ENCODE measurements around the gene LRIG2.
"Not testable (repeated sequence)": the region's sequence is repeated elsewhere in the genome, so short reads cannot be mapped to it uniquely, and the experiment has no call there.

LRIG2 gene

DNA sequence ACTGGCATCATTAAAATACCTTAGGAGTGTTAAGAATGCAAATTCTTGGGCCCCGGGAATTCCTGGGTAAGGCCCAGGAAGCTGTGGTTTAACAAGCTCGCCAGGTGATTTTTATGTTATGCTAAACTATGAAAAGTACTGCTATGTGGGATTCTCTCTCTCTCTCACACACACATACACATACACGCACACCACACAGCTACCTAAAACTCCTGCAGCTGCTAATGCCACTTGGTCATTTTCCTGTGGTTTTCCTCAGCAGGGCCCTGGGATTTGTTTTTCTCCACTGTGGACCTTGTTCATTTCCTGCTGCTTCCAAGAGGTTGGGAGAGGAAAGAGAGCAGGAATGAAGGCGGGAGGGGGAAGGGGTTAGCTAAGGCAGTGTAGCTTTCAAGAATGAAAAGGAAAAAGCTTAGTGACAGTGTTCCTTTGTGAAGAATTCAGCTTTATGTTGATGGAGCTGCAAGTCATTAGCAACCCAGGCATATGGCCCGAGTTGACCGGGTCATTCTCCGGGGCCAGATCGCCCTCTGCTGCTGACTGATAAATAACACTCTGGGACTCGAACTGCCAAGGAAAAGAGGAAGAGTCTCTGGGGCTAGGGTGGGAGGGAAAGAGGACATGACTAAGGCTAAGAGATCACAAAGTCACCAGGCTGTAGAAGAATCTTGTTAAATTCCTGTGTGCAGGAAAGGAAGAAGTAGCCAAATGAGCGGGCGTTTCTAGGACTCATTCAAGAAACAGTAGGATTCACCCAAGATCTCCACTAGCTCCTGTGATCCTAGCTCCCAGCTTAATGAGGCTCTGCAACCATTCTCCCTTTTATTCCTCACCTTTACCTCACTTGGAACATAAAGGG lies 30.5 kb upstream of the LRIG2 start (continued):
- no peak for TF ChIP-seq MZF1 (tag by site-specific recombination; IDR thresholded peaks at IDR 0.05; ENCODE audit: borderline replicate concordance)
- TF ChIP-seq, protein P1, sequence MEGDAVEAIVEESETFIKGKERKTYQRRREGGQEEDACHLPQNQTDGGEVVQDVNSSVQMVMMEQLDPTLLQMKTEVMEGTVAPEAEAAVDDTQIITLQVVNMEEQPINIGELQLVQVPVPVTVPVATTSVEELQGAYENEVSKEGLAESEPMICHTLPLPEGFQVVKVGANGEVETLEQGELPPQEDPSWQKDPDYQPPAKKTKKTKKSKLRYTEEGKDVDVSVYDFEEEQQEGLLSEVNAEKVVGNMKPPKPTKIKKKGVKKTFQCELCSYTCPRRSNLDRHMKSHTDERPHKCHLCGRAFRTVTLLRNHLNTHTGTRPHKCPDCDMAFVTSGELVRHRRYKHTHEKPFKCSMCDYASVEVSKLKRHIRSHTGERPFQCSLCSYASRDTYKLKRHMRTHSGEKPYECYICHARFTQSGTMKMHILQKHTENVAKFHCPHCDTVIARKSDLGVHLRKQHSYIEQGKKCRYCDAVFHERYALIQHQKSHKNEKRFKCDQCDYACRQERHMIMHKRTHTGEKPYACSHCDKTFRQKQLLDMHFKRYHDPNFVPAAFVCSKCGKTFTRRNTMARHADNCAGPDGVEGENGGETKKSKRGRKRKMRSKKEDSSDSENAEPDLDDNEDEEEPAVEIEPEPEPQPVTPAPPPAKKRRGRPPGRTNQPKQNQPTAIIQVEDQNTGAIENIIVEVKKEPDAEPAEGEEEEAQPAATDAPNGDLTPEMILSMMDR (tag by site-specific recombination; IDR thresholded peaks at IDR 0.05): peak; percentile 46; the same call in 1 of the 2 replicates
- TF ChIP-seq KLF9 (tag by site-specific recombination; IDR thresholded peaks at IDR 0.05; ENCODE audit: low read depth): no peak
- TF ChIP-seq, protein P2, sequence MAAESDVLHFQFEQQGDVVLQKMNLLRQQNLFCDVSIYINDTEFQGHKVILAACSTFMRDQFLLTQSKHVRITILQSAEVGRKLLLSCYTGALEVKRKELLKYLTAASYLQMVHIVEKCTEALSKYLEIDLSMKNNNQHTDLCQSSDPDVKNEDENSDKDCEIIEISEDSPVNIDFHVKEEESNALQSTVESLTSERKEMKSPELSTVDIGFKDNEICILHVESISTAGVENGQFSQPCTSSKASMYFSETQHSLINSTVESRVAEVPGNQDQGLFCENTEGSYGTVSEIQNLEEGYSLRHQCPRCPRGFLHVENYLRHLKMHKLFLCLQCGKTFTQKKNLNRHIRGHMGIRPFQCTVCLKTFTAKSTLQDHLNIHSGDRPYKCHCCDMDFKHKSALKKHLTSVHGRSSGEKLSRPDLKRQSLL (tag by site-specific recombination; IDR thresholded peaks at IDR 0.05): no peak

DNA sequence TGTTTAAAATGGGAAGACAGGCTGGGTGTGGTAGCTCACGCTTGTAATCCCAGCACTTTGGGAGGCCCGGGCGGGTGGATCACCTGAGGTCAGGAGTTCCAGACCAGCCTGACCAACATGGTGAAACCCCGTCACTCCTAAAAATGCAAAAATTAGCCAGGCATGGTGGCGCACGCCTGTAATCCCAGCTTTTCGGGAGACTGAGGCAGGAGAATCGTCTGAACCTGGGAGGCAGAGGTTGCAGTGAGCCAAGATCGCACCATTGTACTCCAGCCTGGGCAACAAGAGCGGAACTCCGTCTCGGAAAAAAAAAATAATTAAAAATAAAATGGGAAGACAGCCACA lies 29.9 kb upstream of the LRIG2 start:
- CTCF ChIA-PET: interaction anchor here (0.6 to 5.2 kb wide), 25 partner anchors 10 to 652 kb away, joined by 3 to 68 read pairs (median 5); partner anchors contain the start of genes LRIG2 and PPM1J
- POLR2A ChIA-PET: interaction anchor here (1.4 to 2.5 kb wide), 4 partner anchors 30 to 328 kb away, joined by 4 to 11 read pairs (median 6); partner anchors contain the start of genes LRIG2, PPM1J and SLC16A1
- not testable (repeated sequence) for H3K27ac ChIP-seq (ENCODE audit: extremely low read depth, low read depth, low read length); H3K4me1 ChIP-seq (ENCODE audit: control insufficient read depth, insufficient read depth, low read length); H3K36me3 ChIP-seq (ENCODE audit: control insufficient read depth in 2 of 2, insufficient read depth in 1 of 2, low read length in 2 of 2); H3K4me3 ChIP-seq (ENCODE audit: low read depth, low read length); H3K9me3 ChIP-seq (ENCODE audit: control insufficient read depth, insufficient read depth, low read depth, low read length)

DNA sequence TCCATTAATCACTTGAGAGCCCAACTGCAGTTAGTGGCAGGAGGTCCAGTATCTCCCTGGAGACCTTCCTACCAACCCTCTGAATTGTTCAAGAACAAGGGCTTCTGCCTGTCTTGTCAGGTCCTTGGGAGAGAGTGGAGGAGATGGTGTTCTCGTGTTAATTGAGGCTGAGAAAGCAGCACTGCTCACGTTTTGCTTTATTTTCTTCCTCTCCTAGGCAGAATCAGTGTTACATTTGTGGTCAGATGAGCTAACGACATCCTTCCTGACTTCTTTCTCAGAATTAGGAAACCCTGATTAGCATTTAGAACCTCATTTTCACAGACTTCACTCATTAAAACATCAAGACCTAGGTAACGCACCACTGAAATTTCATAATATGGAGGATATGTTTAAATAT lies 26.4 kb upstream of the LRIG2 start:
- H3K36me3 ChIP-seq (ENCODE audit: control insufficient read depth in 2 of 2, insufficient read depth in 1 of 2, low read length in 2 of 2): no peaks in the 10 kb centered on the region
- H3K4me3 ChIP-seq (ENCODE audit: low read depth, low read length): no peak overlapping the region
- H3K4me1 ChIP-seq (ENCODE audit: control insufficient read depth, insufficient read depth, low read length): no peaks in the 10 kb centered on the region
- no peaks in the 10 kb centered on the region for H3K9me3 ChIP-seq (ENCODE audit: control insufficient read depth, insufficient read depth, low read depth, low read length)
- TF ChIP-seq ZNF354C (tag by site-specific recombination; IDR thresholded peaks at IDR 0.05; ENCODE audit: borderline replicate concordance, low read depth): no peak
- no peak for TF ChIP-seq FEZF1 (tag by site-specific recombination; IDR thresholded peaks at IDR 0.05)
- no peak for TF ChIP-seq ZNF248 (tag by site-specific recombination; IDR thresholded peaks at IDR 0.05)
- TF ChIP-seq ZNF324 (tag by site-specific recombination; IDR thresholded peaks at IDR 0.05): no peak
- no peak for TF ChIP-seq MEIS1 (CRISPR knock-in tag; IDR thresholded peaks at IDR 0.05; ENCODE audit: borderline replicate concordance)
- no peak for TF ChIP-seq SP2 (tag by site-specific recombination; IDR thresholded peaks at IDR 0.05)
- TF ChIP-seq ZNF548 (tag by site-specific recombination; IDR thresholded peaks at IDR 0.05): no peak
- TF ChIP-seq, protein P3, sequence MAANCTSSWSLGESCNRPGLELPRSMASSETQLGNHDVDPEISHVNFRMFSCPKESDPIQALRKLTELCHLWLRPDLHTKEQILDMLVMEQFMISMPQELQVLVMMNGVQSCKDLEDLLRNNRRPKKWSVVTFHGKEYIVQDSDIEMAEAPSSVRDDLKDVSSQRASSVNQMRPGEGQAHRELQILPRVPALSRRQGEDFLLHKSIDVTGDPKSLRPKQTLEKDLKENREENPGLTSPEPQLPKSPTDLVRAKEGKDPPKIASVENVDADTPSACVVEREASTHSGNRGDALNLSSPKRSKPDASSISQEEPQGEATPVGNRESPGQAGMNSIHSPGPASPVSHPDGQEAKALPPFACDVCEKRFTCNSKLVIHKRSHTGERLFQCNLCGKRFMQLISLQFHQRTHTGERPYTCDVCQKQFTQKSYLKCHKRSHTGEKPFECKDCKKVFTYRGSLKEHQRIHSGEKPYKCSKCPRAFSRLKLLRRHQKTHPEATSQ (tag by site-specific recombination; IDR thresholded peaks at IDR 0.05): no peak
- no peak for TF ChIP-seq KLF9 (tag by site-specific recombination; IDR thresholded peaks at IDR 0.05; ENCODE audit: low read depth)
- TF ChIP-seq ZNF501 (tag by site-specific recombination; IDR thresholded peaks at IDR 0.05): no peak
- no peak for TF ChIP-seq ZNF433 (tag by site-specific recombination; IDR thresholded peaks at IDR 0.05; ENCODE audit: low read depth)
- POLR2A ChIA-PET: interaction anchor here (0.7 kb wide), 1 partner anchor 1498 kb away, joined by 4 read pairs; no protein-coding TSS in a partner anchor
- CTCF ChIA-PET: interaction anchor here (1.0 kb wide), 1 partner anchor 26 kb away, joined by 4 read pairs; the partner anchor contains the start of gene LRIG2
- H3K27ac ChIP-seq (ENCODE audit: extremely low read depth, low read depth, low read length): no peak overlapping the region

DNA sequence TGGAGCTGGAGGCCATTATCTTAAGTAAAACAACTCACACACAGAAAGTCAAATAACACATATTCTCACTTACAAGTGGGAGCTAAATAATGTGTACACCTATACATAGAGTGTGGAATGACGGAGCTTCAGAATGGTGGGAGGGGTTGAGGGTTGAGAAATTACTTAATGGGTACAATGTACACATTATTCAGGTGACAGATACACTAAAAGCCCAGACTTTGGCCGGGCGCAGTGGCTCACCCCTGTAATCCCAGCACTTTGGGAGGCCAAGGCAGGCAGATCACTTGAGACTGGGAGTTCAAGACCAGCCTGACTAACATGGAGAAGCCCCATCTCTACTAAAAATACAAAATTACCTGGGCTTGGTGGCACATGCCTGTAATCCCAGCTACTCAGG lies 24.9 kb upstream of the LRIG2 start:
- POLR2A ChIA-PET: no interaction called here
- CTCF ChIA-PET: interaction anchor here (1.0 to 1.4 kb wide), 3 partner anchors 10 to 25 kb away, joined by 3 read pairs; partner anchors contain the start of gene LRIG2
- no peaks in the 10 kb centered on the region for H3K9me3 ChIP-seq (ENCODE audit: control insufficient read depth, insufficient read depth, low read depth, low read length)

More for the DNA sequence above, 24.9 kb upstream of the LRIG2 start:
- Histone ChIP-seq H3K36me3 (ENCODE audit: control insufficient read depth in 2 of 2, insufficient read depth in 1 of 2, low read length in 2 of 2) (no peaks in the 10 kb centered on the region), H3K27ac (ENCODE audit: extremely low read depth, low read depth, low read length) (no peak overlapping the region), H3K4me3 (ENCODE audit: low read depth, low read length) (no peak overlapping the region), H3K4me1 (ENCODE audit: control insufficient read depth, insufficient read depth, low read length) (no peaks in the 10 kb centered on the region)
- TF ChIP-seq ZNF214 (tag by site-specific recombination; IDR thresholded peaks at IDR 0.05; ENCODE audit: borderline replicate concordance) (no peak), ZNF433 (tag by site-specific recombination; IDR thresholded peaks at IDR 0.05; ENCODE audit: low read depth) (no peak), ZNF239 (tag by site-specific recombination; IDR thresholded peaks at IDR 0.05) (no peak), RBAK (tag by site-specific recombination; IDR thresholded peaks at IDR 0.05) (no peak)
- TF ChIP-seq, protein P4, sequence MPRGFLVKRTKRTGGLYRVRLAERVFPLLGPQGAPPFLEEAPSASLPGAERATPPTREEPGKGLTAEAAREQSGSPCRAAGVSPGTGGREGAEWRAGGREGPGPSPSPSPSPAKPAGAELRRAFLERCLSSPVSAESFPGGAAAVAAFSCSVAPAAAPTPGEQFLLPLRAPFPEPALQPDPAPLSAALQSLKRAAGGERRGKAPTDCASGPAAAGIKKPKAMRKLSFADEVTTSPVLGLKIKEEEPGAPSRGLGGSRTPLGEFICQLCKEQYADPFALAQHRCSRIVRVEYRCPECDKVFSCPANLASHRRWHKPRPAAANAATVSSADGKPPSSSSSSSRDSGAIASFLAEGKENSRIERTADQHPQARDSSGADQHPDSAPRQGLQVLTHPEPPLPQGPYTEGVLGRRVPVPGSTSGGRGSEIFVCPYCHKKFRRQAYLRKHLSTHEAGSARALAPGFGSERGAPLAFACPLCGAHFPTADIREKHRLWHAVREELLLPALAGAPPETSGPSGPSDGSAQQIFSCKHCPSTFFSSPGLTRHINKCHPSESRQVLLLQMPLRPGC (tag by site-specific recombination; IDR thresholded peaks at IDR 0.05): no peak
- TF ChIP-seq, protein P5, sequence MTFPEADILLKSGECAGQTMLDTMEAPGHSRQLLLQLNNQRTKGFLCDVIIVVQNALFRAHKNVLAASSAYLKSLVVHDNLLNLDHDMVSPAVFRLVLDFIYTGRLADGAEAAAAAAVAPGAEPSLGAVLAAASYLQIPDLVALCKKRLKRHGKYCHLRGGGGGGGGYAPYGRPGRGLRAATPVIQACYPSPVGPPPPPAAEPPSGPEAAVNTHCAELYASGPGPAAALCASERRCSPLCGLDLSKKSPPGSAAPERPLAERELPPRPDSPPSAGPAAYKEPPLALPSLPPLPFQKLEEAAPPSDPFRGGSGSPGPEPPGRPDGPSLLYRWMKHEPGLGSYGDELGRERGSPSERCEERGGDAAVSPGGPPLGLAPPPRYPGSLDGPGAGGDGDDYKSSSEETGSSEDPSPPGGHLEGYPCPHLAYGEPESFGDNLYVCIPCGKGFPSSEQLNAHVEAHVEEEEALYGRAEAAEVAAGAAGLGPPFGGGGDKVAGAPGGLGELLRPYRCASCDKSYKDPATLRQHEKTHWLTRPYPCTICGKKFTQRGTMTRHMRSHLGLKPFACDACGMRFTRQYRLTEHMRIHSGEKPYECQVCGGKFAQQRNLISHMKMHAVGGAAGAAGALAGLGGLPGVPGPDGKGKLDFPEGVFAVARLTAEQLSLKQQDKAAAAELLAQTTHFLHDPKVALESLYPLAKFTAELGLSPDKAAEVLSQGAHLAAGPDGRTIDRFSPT (tag by site-specific recombination; IDR thresholded peaks at IDR 0.05): no peak

All from HEK293 (cell line).